ENCODE data around the gene DNAJA4.

The DNAJA4 gene

DNA sequence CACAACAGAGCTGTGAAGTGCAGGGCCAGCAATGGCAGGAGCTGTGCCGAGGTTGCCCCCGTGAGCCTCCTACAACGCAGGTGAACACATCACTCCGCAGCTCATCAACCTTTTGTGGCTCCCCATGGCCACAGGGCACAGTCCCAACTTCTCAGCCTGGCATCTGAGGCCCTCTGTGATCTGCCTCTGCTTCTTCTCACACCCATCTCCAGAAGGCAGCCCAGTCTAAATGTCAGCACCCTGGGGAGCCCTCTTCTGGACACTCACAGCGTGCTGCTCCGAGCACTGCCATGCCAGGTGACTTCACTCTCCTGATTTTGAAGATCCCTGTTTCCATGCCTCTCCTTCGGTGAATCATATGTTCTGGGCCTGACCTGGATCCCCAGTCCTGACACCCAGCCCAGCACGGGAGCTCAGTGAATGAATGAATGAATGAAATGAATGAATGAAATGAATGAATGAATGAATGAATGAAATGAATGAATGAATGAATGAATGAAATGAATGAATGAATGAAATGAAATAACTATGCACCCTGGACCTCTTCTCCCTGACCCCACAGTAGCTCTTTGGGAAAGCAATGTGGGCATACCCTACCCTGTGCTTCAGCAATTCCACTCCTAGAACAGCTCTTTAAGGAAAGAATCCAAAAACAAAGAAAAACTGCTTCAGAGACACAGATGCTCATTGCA, 52.9 kb downstream of the DNAJA4 start:
- DNase-seq = no peak

DNA sequence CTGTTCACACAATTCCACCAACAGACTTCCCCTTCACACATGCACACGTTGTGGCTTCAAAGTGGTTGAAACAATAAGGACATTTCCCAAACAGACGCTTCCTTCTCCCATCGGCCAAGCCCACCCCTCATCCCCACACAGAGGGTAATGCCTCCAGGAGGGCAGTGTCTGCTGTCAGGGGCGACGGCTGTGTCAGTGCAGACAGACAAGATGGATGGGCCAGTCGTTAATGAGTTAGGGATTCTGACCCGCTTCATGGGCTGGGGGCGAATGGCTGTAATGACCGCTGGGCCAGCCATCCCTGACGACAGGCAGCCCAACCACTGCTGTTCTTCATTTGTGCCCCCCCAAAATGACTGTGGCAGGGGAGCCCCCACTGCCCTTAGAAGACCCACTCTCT, 55.2 kb downstream of the DNAJA4 start:
- no peak for DNase-seq

DNA sequence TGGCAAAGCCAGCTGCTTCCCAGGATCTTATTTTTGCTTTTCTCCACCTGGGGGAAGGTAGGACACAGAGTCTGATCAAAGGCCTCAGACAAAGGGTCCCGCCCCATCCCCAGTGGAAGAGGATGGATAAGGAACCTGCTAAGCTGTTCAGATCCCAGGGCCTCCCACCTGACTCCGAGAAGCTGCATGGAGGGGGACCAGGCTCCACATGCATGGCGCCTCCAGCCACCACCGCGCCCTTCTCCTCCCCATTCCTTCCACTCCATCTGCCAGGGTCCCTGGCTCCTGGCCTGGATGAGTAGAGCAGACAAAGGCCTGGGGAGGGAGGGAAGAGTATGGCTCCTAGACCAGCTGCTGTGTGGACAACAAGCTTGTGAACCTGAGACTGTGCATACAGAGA, 55.8 kb downstream of the DNAJA4 start:
- DNase-seq = no peak

DNA sequence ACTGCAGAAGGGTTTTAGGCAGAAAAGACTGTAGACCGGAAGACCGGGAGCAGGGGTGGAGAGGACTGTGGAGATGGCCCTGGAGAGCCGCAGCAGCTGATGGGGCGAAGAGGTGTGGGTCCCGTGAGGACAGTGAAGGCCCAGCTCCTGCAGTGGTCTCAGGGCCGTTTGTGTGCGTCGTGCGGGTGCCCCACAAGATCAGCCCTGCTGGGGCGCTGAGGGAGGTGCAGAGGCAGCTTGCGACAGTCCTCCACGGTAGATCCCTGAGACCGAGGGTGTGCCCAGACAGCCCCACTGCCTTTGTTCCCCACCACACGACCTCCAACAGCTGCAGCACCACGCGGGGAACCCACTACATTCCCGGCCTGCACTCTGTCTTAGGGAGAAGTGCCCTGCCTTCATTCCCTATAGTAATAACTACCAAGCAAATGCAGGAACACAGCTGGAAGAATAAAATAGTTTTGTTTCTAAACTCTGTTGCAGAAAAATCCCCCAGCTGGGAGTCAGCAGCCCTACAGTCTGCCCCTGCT, 56.7 kb downstream of the DNAJA4 start:
- no peak for DNase-seq

DNA sequence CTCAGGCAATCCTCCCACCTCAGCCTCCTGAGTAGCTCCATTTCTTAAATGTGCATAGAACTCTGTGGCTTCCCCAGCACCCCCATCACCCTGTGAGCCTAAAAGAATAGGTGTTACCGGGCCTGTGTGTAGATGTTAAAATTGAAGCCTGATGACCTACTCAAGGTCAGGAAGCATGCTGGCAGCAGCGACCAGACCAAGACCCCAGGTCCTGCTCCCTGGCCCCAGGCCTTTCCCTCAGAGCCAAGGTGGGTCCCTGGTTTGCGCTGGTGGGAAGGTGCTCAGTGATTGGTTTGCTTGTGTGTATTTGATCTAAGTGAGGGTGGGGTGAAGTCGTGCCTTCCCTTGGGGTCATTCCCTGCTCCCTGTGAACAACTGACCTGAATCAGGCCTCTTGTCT, 57.4 kb downstream of the DNAJA4 start:
- no peak for DNase-seq

DNA sequence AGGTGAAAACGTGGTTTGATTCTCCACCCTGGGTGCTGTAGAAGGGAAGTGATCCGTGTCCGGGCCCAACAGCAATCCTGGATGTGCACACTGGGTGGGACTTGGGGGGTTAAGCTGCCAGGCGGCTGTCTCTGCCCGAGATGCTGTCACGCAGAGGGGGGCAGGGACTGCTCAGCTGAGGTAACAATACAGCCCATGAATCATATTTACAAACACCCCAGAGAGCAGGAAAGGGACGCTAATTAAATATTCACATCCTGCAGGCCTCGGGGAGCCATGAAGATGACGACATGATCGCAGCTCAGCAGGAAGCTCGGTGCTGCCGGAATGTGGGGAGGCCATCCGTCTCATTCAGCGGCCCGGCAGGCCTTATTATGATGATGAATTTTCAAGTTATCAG, 57.9 kb downstream of the DNAJA4 start:
- no peak for DNase-seq

DNA sequence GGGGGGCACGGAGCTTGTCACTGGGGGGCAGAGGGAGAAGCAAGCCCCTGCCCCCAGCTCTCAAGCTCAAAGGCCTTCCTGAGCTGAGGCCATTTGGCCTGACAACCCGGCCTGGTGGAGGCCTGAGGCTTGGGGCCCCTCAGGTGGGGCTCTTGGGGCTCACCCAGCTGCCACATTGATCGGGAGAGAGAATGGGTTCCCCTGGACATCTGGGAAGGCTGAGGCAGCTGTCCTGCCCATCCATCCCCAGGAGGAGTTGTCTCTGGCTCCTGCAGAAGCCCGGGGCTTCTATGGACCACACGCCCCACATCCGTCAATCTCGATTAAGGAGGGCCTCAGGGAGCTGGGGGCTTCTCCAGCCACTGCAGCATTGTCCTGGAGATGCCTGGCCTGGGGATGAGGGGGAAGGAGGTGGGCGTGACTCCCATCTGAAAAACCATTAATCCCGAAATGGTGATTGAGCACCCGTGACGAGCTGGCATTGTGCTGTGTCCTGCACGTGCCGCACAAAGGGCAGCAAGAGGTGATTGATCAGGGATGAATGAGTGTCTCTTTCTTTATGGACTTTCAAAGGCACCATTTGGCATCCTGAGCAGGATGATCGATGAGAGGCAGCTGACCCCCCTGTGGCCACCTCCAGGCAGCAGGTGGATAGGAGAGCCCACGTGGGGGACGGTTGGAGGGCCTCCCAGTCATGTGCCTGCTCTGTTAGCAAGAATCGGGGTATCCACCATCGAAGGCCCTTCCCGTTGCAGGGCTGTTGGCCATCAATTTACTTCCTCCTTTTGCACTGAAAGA, 58.6 kb downstream of the DNAJA4 start:
- DNase-seq = no peak

DNA sequence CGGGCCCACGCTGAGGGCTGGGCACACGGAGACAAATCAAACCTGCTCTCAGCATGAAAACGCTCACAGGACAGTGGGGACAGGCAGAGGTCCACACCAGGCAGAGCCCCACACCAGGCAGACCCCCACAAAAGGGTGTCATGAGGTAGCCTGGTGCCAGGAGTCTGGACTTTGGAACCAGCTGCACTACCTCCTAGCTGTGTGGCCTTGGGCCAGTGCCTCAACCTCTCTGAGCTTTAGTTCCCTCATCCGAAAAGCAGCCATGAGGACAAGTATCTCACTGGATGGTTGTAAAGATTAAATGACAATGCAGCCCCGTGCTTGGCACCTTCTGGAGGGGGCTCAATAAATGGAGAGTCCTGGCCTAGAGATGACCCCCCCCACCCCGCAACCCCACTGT, 59.3 kb downstream of the DNAJA4 start:
- no peak for DNase-seq

DNA sequence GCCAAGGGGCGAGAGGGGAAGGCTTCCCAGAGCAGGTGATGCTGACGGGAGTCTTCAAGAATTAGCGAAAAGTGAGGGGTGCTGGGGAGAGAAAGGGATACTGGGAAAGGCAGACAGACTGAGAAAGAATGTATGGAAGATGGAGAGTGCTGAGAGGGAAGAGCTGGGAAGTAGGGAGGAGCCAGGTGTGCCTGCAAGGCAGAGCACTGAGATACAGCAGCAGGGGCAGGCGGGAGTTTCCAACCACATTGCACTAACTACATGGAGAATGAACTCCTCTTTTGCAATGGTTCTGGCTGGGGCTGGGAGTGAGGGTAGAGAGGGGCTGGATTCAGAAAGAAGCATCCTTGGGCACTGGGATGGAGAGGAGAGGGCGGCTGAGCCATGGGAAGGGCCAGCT, 59.8 kb downstream of the DNAJA4 start:
- no peak for DNase-seq

DNA sequence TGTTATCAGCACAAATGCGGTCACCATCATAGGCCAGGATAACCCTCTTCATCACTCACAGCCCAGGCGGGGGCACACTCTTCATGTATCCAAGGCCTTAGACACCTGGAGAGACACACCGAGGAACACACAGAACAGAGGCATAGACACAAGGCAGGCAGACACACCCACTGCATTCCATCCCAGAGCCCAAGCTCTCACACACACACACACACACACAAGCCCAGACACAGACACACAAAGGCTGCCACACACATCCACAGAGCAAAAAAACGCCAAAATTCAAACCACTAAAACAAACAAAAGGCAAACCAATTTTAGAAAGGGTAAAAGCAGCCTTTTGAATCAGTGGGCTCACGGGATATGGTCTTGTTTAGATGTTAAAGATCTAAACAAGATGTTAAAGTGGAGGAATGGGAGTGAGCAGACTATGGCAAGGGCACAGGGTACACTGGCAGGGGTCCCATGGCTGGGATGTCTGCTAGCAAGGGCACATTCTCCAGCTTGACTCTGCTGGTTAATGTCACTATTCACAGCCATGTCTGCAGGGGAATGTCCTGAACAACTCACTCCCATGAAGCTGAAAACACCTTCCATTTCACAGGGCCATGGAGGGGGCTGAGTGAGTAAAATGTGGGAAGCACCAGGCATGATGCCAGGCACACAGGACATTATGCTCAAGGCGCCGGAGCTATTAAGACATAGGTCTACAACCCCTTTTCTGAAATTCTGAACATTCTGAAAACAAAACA, 60.9 kb downstream of the DNAJA4 start:
- DNase-seq = no peak

DNA sequence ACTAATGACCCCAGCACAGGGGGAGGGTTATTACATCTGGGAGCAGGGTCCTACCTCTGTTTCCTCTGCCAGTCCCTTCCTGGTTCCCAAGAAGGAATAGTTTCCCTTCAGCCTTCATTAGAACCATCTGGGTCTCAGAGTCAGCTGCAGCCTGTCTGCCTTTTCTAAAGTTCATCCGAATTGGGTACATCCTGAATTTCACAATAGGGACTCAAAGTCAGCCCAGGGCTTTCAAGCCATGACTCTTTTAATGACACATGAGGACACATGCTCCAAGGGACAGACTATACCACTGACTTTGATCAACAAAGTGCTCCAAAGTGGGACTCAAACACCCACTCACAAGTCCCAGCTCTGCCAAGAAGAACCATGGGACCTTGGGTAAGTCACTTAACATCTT, 63.1 kb downstream of the DNAJA4 start:
- DNase-seq = no peak

DNA sequence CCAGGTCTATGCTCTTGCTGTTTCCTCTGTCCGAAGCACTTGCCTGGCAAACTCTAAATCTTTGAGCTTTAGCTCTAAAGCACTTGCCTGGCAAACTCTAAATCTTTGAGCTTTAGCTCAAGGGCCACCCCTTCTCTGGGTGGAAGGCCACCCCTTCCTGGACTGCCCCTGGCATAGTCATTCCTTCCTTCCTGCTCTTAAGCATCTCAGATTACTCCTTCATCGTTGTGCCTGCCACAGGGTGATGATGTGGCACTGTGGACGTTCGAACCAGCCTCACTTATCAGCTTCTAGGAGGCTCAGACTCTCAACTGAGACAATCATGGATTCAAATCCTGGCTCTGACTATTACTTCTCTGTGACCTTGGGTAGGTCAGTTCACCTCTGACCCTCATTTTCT, 65.3 kb downstream of the DNAJA4 start:
- DNase-seq = no peak
